GM12892 (cell line): Measurements from ENCODE around the gene EREG.

Experiments
- POLR2A ChIP-seq: IDR thresholded peaks from 2 replicates; pipeline ENCODE4 v1.6.1; 2011; ENCODE audit warnings: low read depth, low read length, control low read depth
- POLR2AphosphoS5 ChIP-seq: IDR thresholded peaks from 2 replicates; pipeline ENCODE4 v1.6.1; 2011; ENCODE audit warnings: low read depth, low read length, control low read depth
- TAF1 ChIP-seq: IDR thresholded peaks from 2 replicates; pipeline ENCODE4 v1.6.1; 2011; ENCODE audit warnings: low read depth, mild to moderate bottlenecking, control low read depth, low read length, borderline replicate concordance

DNA sequence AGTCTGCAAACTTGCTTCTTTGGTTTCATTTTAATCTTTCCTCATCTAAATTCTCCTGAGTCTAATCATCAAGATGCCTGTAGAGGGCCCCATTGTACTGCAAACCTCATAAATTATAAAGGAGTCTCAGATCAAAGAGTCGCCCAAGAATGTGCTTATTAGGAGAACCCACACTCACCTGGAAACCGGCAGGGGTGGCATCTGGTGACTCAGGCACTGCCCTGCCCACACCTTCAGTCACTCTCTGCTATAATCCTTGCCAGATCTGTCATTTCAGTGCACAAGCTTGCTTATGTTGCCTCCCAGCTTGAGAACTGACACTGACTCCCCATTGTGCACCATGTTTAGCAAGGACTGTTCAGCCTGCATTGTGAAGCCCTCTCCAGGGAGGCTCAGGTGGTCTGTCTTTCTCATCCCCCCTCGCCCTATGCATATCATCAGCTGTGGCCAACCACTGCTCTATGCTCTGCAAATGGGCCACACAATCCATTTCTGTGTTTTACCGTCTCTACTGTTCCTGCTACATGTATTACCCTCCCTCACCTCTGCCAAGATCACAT is 44.3 kb upstream of the EREG start:
- TF ChIP-seq TAF1 = no peak
- no peak for TF ChIP-seq POLR2A
- TF ChIP-seq POLR2AphosphoS5 = no peak
